Measurements from ENCODE around the gene WFS1. TPM values are rescaled to one million over a fixed set of nuclear protein-coding genes. Genes with fewer than 3 reads are reported as not detected.

The WFS1 gene
- total and polyA plus RNA-seq, 2 donors (not counting 3 experiments of a cell fraction or from before 2014, with no cell fraction given): 48.2 to 70.0 TPM

- Histone ChIP-seq H3K9me1 (replicated peaks; ENCODE audit: control insufficient read depth, extremely low read depth, insufficient read depth, low read length) (no peaks in the 10 kb centered on the region), H3K4me3 (replicated peaks in 1 of 3; ENCODE audit: insufficient read depth in 1 of 3, low read depth in 1 of 3, low read length in 3 of 3) (no peak overlapping the region), H3K27me3 (ENCODE audit: control insufficient read depth in 2 of 2, insufficient read depth in 2 of 2, low read length in 2 of 2) (no peaks in the 10 kb centered on the region), H4K20me1 (replicated peaks; ENCODE audit: control insufficient read depth, extremely low read depth, insufficient read depth, low read length) (no peaks in the 10 kb centered on the region), H3K9me3 (replicated peaks; ENCODE audit: control insufficient read depth, insufficient read depth, low read length) (no peaks in the 10 kb centered on the region), H3K79me2 (ENCODE audit: control insufficient read depth, insufficient read depth, low read length) (no peaks in the 10 kb centered on the region), H3K27ac (ENCODE audit: insufficient read depth, low read depth, low read length) (no peak overlapping the region), H3K36me3 (ENCODE audit: control insufficient read depth in 2 of 2, extremely low read depth in 1 of 2, insufficient read depth in 2 of 2, low read length in 2 of 2) (peaks cover 2 to 55% of the 10 kb centered on the region in 2 experiments), H3K4me2 (ENCODE audit: insufficient read depth, low read length) (no peak overlapping the region), H3K9ac (replicated peaks; ENCODE audit: extremely low read depth, insufficient read depth, low read length) (no peak overlapping the region), H3K4me1 (ENCODE audit: control insufficient read depth, extremely low read depth, insufficient read depth, low read length) (no peaks in the 10 kb centered on the region), H2AFZ (ENCODE audit: low read depth, low read length) (no peak overlapping the region)
- FAIRE-seq (no peak), DNase-seq (ENCODE audit: low read depth, low spot score) (no peak)
- intact Hi-C loops (cut with micrococcal nuclease) (no loop called here), dilution Hi-C loops (cut with MboI; ENCODE audit: extremely low pct_ligation_motif_present, low sequenced_read_pairs) (no loop called here)
- no peak for TF ChIP-seq FOS (IDR thresholded peaks at IDR 0.05; ENCODE audit: borderline replicate concordance, insufficient read depth, low read length)
- no peak for TF ChIP-seq GATA2 (IDR thresholded peaks at IDR 0.05; ENCODE audit: insufficient read depth, insufficient read length, low read depth, low read length)
- no peak for TF ChIP-seq CTCF (IDR thresholded peaks at IDR 0.05; ENCODE audit: extremely low read depth in 1 of 2, insufficient read depth in 1 of 2, low read depth in 1 of 2, low read length in 2 of 2)
- no peak for TF ChIP-seq EZH2 (IDR thresholded peaks at IDR 0.05; ENCODE audit: borderline replicate concordance, low read depth, low read length, severe bottlenecking)
- no peak for TF ChIP-seq POLR2AphosphoS5 (IDR thresholded peaks at IDR 0.05; ENCODE audit: insufficient read depth, low read depth, low read length)
- no peak for TF ChIP-seq MYC (IDR thresholded peaks at IDR 0.05; ENCODE audit: low read depth, low read length)
- no peak for TF ChIP-seq POLR2A (IDR thresholded peaks at IDR 0.05; ENCODE audit: low read depth, low read length)
- TF ChIP-seq JUN (IDR thresholded peaks at IDR 0.05; ENCODE audit: borderline replicate concordance, insufficient read depth, insufficient read length, low read depth): no peak
- no peak for TF ChIP-seq MAX (IDR thresholded peaks at IDR 0.05; ENCODE audit: insufficient read depth, insufficient read length)
- BruUV-seq (replicated peaks): no TSS peak
- ChIA-PET POLR2A (no interaction called here), CTCF (no interaction called here)
Measured at GRCh38 chr4:6299875-6300274, 30.2 kb downstream of the WFS1 start.
